ENCODE measurements around the gene VPS26C.

- TF ChIP-seq CTCF (conservative IDR thresholded peaks at IDR 0.05; ENCODE audit: low read length): no peak
- TF ChIP-seq EZH2phosphoT487 (IDR thresholded peaks at IDR 0.05; ENCODE audit: borderline replicate concordance): no peak
These were observed 30.2 kb upstream of the VPS26C start for GRCh38 chr21:37297364-37297763.
